A673 (cell line): ENCODE measurements around the gene MAD2L2. TPM values are rescaled to one million over a fixed set of nuclear protein-coding genes. Genes with fewer than 3 reads are reported as not detected.

Experiments used
- BruUV-seq: library from RNA; stranded (reverse); fragments of 400-500 nt; replicated peaks from 2 replicates; lab custom pipeline; 2021; lab: Mats Ljungman, UMichigan
- CTCF ChIA-PET: fragments of 300-600 bp; sonication (Branson Sonifier 250); formaldehyde crosslinking; loops from one replicate; lab custom pipeline; 2022; ENCODE audit warnings: antibody characterized with exemption; lab: Charles Lee
- POLR2A ChIA-PET: fragments of 300-600 bp; sonication (Branson Sonifier 250); formaldehyde crosslinking; loops from one replicate; lab custom pipeline; 2022; ENCODE audit warnings: antibody characterized with exemption; ENCODE audit not compliant: low non-redundant PET; lab: Charles Lee
- DNase-seq: peaks from one replicate; pipeline ENCODE4 v3.0.0-alpha.2; 2015; ENCODE audit warnings: low spot score
- H3K27ac ChIP-seq: fragments of 200-600 bp; sonication (generic); 2 replicates; pipeline ENCODE4 v1.5.1; 2016; ENCODE audit warnings: mixed run types, low read depth, mild to moderate bottlenecking, mixed read lengths, antibody characterized with exemption, low read length; ENCODE audit not compliant: poor library complexity, severe bottlenecking
- H3K27me3 ChIP-seq: fragments of 200-600 bp; sonication (generic); replicated peaks from 2 replicates; pipeline ENCODE4 v1.6.1; 2017; ENCODE audit warnings: mixed run types, low read depth, mild to moderate bottlenecking, mixed read lengths, antibody characterized with exemption, low read length; ENCODE audit not compliant: insufficient read depth, poor library complexity
- H3K36me3 ChIP-seq: fragments of 200-600 bp; sonication (generic); 2 replicates; pipeline ENCODE4 v1.6.1; 2016; ENCODE audit warnings: mixed run types, mild to moderate bottlenecking, mixed read lengths, antibody characterized with exemption, low read length; ENCODE audit not compliant: insufficient read depth, poor library complexity, severe bottlenecking
- H3K4me1 ChIP-seq: fragments of 200-600 bp; sonication (generic); 2 replicates; pipeline ENCODE4 v1.6.1; 2017; ENCODE audit warnings: mixed run types, mild to moderate bottlenecking, mixed read lengths, antibody characterized with exemption, low read length; ENCODE audit not compliant: insufficient read depth, poor library complexity, severe bottlenecking
- H3K4me3 ChIP-seq: fragments of 200-600 bp; sonication (generic); 2 replicates; pipeline ENCODE4 v1.5.1; 2016; ENCODE audit warnings: low read depth, mixed run types, mild to moderate bottlenecking, mixed read lengths, low read length; ENCODE audit not compliant: poor library complexity, severe bottlenecking
- H3K9me3 ChIP-seq: fragments of 200-600 bp; sonication (generic); 2 replicates; pipeline ENCODE4 v1.6.1; 2016; ENCODE audit warnings: mixed run types, low read depth, mild to moderate bottlenecking, mixed read lengths, antibody characterized with exemption, low read length; ENCODE audit not compliant: poor library complexity, severe bottlenecking
- CTCF ChIP-seq: fragments of 300-800, 200-600 bp; sonication (generic); conservative IDR thresholded peaks from 2 replicates; pipeline ENCODE4 v1.5.1; 2017; ENCODE audit warnings: low read depth, mild to moderate bottlenecking, antibody characterized with exemption, low read length, moderate library complexity, mixed read lengths
- EZH2 ChIP-seq: fragments of 200-600 bp; sonication (generic); IDR thresholded peaks from 2 replicates; pipeline ENCODE4 v1.6.1; 2017; ENCODE audit warnings: borderline replicate concordance, low read depth, mild to moderate bottlenecking, mixed read lengths, antibody characterized with exemption, low read length; ENCODE audit not compliant: poor library complexity, severe bottlenecking
- intact Hi-C: fragments of 100-400 bp; cut with micrococcal nuclease; formaldehyde crosslinking; loops from one replicate; pipeline ENCODE4 v1.10.0; 2022; ENCODE audit not compliant: unreplicated experiment
- total RNA-seq: library from RNA; stranded (reverse); gene quantifications from 2 replicates; pipeline ENCODE4 v1.2.3, GENCODE V29; 2021

The MAD2L2 gene
- total RNA-seq, 1 experiment from 2014 or later, result 134 TPM

- no peaks in the 10 kb centered on the region for H3K27me3 ChIP-seq
- H3K27ac ChIP-seq, result no peak overlapping the region
- POLR2A ChIA-PET, result no interaction called here
- peaks cover 15% of the 10 kb centered on the region for H3K4me1 ChIP-seq
- DNase-seq, result no peak
- intact Hi-C loops, result no loop called here
- CTCF ChIA-PET, result interaction anchor here (0.6 to 1.9 kb wide), 2 partner anchors 72 to 600 kb away, joined by 5 to 9 read pairs; no protein-coding TSS in a partner anchor
- no peaks in the 10 kb centered on the region for H3K36me3 ChIP-seq
- H3K9me3 ChIP-seq, result no peaks in the 10 kb centered on the region
- no peak for TF ChIP-seq CTCF
- no peak for TF ChIP-seq EZH2
- BruUV-seq, result no TSS peak
- H3K4me3 ChIP-seq, result no peak overlapping the region
Observed at GRCh38 chr1:11647333-11647732, 33.6 kb downstream of the MAD2L2 start.

GRCh38 chr1:11646317-11646716 lies 34.6 kb downstream of the MAD2L2 start:
- H3K4me1 ChIP-seq, result peaks cover 15% of the 10 kb centered on the region
- intact Hi-C loops, result no loop called here
- BruUV-seq, result no TSS peak
- no peak overlapping the region for H3K27ac ChIP-seq
- TF ChIP-seq EZH2 (no peak), CTCF (no peak)
- no peaks in the 10 kb centered on the region for H3K36me3 ChIP-seq
- no peaks in the 10 kb centered on the region for H3K9me3 ChIP-seq
- no peaks in the 10 kb centered on the region for H3K27me3 ChIP-seq
- no peak overlapping the region for H3K4me3 ChIP-seq
- POLR2A ChIA-PET, result interaction anchor here (0.6 kb wide), 1 partner anchor 383 kb away, joined by 3 read pairs; no protein-coding TSS in a partner anchor
- DNase-seq, result no peak
- CTCF ChIA-PET, result interaction anchor here (0.5 to 1.7 kb wide), 8 partner anchors 18 to 608 kb away, joined by 3 to 21 read pairs (median 5); partner anchors contain the start of gene FBXO6

- BruUV-seq, result no TSS peak
- ChIA-PET POLR2A (interaction anchor here (0.6 kb wide), 1 partner anchor 383 kb away, joined by 3 read pairs; no protein-coding TSS in a partner anchor), CTCF (interaction anchor here (0.5 to 1.7 kb wide), 7 partner anchors 9 to 608 kb away, joined by 3 to 21 read pairs (median 4); partner anchors contain the start of genes FBXO44 and FBXO6)
- peaks cover 2% of the 10 kb centered on the region for H3K27me3 ChIP-seq
- TF ChIP-seq CTCF (peak; percentile 85), EZH2 (no peak)
- H3K9me3 ChIP-seq, result no peaks in the 10 kb centered on the region
- no peak overlapping the region for H3K4me3 ChIP-seq
- no peaks in the 10 kb centered on the region for H3K36me3 ChIP-seq
- H3K27ac ChIP-seq, result no peak overlapping the region
- peak; percentile 90 for DNase-seq
- intact Hi-C loops, result no loop called here
- H3K4me1 ChIP-seq, result peaks cover 15% of the 10 kb centered on the region
Observed at GRCh38 chr1:11645670-11646265, 35.2 kb downstream of the MAD2L2 start.
